GM12873 (cell line): ENCODE results near the gene GGACT.

Experiments
- TF ChIP-seq, protein P1 (sequence below): IDR thresholded peaks from 2 replicates; pipeline ENCODE4 v1.5.1; 2012; ENCODE audit warnings: low read depth, mild to moderate bottlenecking, moderate library complexity, low read length, control low read depth; ENCODE audit not compliant: insufficient read depth; ENCODE audit errors: missing control alignments

The GGACT gene

DNA sequence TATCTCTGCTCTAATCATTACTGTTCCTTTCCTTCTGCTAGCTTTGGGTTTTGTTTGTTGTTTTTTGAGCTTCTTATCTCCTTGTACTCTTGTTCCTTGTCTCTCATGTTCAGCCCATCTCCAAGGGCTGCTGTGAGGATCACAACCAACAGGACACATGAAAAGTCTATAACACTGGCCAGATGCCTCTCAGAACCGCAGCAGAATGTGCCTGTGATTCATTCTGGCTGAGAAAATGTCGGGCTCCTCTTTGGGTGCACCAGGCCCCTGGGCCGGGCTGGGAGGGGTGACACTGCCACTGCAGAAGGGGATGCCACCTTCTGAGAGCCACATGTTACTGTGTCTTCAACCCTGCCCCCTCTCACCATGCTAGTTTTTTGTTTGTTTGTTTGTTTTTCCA is 48.0 kb downstream of the GGACT start:
- TF ChIP-seq, protein P1, sequence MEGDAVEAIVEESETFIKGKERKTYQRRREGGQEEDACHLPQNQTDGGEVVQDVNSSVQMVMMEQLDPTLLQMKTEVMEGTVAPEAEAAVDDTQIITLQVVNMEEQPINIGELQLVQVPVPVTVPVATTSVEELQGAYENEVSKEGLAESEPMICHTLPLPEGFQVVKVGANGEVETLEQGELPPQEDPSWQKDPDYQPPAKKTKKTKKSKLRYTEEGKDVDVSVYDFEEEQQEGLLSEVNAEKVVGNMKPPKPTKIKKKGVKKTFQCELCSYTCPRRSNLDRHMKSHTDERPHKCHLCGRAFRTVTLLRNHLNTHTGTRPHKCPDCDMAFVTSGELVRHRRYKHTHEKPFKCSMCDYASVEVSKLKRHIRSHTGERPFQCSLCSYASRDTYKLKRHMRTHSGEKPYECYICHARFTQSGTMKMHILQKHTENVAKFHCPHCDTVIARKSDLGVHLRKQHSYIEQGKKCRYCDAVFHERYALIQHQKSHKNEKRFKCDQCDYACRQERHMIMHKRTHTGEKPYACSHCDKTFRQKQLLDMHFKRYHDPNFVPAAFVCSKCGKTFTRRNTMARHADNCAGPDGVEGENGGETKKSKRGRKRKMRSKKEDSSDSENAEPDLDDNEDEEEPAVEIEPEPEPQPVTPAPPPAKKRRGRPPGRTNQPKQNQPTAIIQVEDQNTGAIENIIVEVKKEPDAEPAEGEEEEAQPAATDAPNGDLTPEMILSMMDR: no peak

DNA sequence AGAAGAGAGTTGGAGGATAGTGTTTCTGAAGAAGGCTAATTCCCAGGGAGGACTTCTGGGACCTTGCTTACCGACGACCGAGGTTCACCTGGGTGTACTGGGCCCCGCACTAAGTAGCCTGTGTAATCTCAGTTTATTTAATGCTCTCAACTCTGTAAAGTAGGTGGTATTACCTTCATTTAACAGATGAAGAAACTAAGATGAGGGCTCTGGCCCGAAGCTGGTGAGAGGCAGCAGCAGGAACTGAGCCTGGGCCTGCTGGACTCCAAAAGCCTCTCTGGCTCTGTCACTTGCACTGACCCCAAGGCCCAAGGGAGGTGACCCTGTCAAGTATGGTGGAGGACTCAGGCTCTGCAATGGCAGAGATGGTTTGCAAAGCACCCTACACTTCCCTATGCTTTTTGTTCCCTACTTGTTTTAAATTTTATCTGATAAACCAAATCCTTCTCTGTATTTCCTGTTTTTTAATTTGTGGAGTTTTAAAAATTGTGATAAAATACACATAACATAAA is 50.6 kb downstream of the GGACT start:
- TF ChIP-seq, protein P1: no peak

DNA sequence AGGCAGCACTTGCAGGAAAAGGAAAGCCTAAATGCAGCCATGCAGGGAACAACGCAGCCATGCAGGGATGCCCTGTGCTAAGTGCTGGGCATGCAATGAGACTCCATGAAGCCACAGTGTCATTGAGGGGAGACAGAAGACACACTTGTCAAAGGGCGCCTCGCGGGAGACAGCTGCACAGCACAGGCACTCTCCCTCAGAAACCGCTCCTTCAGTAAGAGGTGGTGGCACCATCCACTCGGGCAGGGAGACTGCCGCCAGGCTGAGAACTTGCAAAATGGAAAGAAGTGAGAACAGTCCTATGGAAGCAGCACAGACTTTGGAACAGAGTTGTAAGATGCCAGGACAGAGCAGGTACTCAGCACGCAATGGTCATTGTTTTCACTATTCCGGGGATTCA is 51.1 kb downstream of the GGACT start:
- TF ChIP-seq, protein P1: no peak

DNA sequence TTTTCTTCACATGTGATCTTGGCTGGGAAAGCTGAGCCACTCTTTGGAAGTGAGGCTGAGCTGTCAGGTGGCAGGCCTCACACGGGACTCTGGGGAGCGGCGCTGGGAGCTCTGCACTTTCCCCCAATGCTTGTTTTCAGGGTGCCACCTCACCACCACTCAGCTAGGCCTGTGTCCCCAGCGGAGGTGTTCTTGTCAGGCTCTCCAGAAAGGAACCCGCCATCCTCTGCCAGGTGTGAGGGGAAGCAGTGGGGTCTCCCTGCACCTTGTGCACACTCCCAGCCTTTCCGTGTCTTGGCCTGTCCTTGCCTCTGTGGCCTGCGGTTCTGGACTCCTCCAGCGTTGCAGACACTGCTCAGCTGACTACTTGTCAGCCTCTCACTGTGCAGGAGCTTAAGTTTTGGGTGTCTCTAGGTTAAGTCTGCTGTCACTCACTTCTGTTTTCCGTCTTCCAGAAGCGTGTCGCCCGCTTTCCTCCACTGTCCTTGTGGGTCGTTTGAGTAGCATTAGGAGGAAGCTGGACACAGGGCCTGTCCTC is 51.9 kb downstream of the GGACT start:
- TF ChIP-seq, protein P1: no peak

DNA sequence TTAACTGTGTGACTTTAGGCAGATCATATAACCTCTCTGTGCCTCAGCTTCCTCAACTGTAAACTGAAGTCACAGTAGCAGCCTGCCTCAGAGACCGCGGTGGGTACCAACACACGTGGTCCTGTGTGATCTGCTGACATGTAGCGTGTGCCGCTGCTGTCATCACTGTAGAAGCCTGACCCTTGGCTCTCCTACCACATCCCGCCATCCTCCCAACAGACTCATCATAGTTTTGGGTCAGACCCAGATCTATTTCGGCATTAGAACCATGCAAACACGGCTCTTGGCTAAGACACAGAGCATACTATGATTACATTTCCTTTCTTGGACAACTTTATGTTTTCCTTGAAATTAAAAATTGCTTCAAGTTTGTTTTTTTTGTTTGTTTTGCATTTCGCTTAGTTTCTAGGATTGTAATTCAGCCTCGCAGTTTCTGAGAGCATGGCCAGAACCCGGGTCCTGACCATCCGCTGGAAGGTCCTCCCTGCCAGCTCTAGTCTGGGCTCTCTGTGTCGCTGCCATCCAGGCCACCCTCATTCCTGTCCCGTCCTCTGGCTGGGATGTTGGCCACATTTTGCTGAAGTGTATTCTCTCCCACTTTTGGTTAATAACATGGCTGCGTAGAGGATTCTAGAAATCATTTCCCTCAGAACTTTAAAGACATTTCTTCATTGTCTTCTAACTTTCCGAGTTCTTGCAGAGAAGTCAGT is 53.0 kb downstream of the GGACT start:
- TF ChIP-seq, protein P1: no peak

DNA sequence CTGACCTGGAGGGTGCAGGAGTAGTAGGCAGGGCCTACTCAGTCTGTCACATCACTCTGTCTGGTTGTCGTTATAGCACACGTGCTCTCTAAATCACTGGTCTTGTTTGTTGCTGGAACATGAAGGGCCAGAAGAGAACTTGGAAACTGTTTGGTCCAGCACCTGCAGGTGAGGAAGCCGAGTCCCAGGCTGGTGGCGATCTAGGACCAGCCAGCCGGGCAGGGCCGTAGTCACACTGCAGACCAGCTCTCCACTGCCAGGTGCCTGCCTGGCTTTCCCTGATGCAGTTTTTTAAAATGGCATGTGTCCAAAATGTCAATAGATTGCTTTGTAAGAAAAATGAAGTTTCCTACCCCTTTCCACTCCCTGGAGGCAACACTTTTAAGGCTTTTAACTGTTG is 53.7 kb downstream of the GGACT start:
- TF ChIP-seq, protein P1: no peak

DNA sequence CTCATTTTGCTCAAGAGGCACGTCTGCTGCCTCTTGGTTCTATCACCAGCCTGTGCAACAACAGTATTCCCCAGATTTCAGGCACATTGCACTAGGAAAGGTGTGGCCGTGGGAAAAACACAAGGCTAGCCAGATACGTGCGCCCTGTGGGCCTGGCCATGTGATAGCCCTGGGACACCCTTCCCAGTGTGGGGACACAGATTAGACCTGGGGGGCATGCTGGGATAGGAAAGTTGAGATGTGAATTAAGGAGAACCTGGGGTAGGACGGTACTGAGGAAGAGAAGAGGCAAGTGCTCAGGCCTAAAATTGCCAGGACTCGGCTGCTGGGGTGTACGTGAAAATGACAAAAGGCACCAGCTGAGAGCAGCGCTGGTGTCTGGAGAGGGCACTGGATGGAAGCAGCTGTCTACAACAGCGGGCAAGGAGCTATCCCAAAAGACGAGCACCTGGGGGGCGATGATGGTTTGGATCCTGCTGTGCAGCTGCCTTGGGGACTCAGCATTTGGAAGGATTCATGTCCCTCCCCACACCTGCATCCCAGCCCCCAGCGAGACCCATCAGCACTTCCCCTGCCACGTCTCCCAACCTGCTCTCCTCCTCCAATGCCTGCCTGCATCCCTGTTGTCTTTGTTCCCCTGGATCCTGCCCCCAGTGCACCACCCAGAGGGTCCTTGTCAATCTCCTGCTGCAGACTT is 54.3 kb downstream of the GGACT start:
- TF ChIP-seq, protein P1: no peak
